Activated CD4-positive, alpha-beta T cell treated with anti-CD3 and anti-CD28 coated beads for 48 hours (primary cell): Measurements from ENCODE around the gene ADAR.

Experiments
- DNase-seq: peaks from one replicate; pipeline ENCODE4 v3.0.0-alpha.2; 2020

The ADAR gene

GRCh38 chr1:154557248-154557938 lies 50.6 kb downstream of the ADAR start:
- no peak for DNase-seq

DNA sequence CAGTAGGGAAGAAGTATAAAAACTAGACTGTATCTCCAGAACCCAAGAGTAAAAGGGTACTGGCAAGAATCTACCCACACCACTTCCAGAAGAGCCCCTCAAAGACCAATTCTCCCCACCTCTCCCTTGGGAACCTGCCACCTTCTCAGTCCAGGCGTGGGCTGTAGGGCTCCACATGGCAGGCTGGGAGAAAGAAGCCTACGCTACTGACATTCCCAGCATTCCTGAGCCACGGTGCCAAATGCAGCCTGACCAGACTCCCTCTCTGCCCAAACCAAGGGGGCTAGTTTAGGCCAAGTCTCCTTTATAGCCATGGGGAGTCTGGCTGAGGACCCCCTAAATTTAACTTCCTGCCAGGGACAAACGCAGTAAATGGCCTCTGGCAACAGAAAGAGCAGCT lies 51.6 kb downstream of the ADAR start:
- DNase-seq = no peak

DNA sequence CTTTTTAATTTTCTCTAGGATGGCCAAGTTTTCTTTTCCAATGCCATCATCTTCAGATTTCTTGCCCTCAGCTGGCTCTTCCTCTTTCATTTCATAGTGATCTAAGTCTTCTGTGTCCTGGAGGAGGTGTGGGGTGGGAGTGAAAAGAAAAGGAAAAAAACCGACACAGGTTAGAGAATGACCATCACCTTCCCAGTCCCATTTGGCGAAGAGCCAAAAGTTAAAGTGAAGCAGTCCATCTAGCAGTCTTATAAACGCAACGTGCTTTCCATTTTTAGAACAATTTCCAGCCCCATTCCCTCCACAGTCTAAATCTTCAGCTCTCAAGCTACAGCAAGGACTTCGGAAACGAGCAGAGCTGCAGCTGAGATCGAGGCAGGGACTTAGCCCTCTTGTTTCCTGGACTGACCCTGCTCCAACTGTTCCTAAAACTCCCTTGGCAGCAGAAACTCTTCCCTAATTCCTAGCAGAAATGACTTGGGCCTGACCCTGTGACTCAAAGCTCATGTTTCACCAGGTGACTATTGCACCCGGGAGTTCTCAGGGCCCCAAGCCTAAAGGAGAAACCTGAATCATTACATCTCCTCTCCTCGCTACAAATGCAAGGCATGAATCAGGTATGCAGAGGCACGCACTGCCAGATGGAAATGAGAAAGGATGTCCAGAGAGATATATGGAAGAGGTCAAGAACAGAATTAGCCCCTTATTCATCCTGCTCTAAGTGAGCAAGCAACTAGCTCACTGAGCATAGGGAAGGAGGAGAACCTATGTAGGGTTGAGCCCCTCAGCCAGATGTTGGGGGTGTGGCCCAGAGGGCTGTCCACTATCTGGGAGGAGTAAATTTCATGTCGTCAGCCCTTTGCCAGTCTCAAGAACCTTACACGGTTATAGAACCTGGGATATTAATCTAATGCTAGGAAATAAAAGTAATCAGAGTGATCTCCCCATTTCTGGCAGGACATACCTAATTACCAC lies 54.6 kb downstream of the ADAR start:
- DNase-seq = no peak

- DNase-seq = no peak
Measured at GRCh38 chr1:154552036-154552435, 56.0 kb downstream of the ADAR start.

DNA sequence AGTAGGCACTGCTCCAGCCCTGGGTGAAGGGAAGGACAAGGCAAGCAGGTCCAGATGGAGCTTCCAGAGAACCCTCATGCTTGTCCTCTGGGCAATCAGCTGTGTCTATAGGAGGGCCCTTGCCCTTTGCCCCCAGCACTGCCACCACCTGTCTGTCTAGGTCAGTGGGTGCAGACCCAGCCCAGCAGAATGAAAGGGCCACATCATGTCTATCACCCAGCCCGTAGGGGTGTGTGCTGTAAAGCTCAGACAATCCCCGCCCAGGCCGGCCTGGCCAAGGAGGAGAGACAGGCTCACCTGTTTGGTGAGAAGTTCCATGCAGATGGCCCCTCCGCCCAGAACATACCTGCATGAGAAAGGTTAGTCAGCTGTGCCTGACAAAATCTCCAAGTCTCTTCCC lies 56.5 kb downstream of the ADAR start:
- DNase-seq = no peak

- DNase-seq = no peak
Measured at GRCh38 chr1:154550657-154551056, 57.3 kb downstream of the ADAR start.

DNA sequence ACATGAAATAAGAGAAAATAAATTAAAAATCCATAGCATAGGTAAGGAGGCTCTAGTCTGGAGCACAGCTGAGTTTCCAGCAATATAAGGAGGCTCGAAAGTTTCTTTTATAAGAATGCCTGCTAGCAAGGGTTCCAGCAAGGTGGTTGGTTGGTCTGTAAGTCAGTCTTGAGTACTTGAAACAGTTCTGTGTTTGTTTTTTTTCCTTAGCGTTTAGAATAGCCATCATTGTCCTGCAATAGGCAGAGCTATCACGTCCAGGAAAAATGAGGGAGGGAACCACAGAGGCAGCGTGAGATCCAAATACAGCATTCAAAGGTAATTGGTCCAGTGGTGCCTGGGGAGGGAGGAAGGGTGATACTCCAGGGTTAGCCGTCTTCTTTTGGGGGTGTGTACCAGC lies 57.9 kb downstream of the ADAR start:
- DNase-seq = no peak

DNA sequence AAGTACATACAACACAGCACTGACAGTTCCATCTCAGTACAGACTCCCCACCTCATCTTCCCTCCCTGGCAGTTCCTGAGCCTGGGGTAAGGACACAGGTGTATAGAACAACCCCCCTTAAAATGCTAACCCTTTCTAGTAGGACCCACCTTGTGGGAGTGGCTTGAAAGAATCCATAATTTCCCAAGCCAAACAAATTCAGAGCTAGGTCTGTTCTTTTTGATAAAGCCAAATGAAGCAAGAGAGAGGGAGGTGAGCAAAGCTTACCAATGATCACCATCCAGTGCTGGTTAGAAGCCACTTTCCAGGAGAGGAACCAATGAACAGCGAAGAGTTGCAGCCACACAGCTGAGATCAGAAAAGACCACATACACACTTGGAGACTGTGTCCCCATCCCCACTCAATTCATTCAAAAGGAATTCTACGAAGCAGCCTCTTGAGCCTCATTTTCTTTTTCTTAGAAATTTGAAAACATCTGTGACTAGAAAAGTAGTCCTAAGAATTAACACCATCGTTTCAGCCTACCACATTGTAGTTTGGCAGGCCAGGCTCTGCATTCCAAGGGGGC lies 58.7 kb downstream of the ADAR start:
- no peak for DNase-seq

DNA sequence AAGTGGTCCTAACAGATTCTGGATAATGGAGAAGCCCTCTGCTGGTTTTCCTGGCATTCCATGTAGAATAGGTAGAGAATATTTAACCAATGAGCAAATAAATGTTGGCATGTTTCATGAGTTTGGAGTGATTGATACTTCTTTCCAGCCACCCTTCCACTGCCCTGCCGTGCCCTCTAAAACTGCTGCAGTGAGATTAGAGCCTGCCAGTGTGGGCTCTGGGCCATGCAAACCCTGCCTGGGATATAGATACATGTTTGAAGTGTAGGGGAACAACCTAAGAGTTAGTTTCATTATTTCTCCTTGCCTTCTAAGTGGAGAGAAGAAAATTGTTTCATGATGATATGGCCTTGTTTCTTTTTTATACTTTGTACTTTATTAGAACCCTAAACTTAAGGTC lies 60.0 kb downstream of the ADAR start:
- no peak for DNase-seq

DNA sequence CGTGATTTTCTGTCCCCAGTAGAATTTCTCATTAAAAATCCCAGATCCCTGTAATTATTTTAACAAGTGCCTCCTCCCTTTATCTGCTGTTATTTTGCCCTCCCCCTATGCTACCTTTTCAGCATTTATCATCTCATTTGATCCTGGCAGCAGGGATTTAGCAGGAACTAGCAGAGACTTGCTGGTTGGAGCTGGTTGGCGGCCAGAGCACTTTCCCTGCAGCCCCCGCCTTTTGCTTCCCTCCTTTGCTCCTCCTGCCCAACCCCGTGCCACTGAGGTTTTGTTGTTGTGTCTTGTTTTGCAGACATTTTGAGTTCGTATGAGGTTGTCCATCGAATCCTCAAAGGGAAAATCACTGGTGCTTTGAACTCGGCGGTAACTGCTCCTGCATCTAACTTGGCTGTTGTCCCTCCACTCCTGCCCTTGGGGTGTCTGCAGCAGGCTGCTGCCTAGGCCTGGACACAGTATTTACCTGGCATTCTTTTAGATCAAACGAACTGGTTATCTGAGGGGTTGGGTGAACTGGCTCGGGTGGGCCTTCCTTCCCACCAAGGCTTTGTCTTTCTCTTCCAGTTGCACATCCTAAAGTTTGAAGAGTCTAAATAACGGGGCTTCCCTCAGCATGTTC lies 60.8 kb downstream of the ADAR start:
- no peak for DNase-seq

DNA sequence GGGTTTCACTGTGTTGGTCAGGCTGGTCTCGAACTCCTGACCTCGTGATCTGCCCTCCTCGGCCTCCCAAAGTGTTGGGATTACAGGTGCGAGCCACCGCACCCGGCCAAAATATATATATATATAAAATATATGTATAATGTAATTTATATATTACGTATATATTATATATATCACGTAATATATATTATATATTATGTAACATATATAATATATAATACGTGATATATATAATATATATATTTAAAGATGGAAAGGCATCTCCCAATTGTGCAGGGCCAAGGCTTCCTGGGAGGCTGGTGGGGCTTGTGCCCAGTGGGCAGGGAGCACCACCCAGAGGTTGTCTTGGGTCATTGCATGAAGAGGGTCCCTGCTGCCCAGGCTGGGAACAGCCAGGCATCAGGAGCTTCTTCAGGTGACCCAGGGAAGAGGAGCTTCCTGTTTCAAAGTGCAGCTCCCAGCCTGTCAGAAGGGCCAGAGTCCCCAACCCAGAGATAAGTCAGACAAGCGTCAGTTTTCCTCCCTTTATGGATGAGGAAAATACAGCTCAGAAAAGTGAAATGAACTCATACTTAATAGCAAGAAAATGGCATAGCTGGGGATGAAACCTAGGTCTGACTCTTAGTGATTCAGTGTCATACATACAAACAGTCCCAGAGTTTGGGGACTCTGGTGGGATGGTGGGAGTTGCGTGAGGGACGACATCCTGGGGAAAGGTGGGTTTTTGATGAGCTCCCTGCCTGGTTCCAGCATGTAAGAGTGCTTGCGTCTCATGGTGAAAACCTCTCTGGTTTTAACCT lies 61.5 kb downstream of the ADAR start:
- peak; percentile 75 for DNase-seq

GRCh38 chr1:154541231-154541630 lies 66.8 kb downstream of the ADAR start:
- no peak for DNase-seq

- no peak for DNase-seq
Measured at GRCh38 chr1:154539486-154540483, 68.2 kb downstream of the ADAR start.

GRCh38 chr1:154536570-154536969 lies 71.4 kb downstream of the ADAR start:
- no peak for DNase-seq

DNA sequence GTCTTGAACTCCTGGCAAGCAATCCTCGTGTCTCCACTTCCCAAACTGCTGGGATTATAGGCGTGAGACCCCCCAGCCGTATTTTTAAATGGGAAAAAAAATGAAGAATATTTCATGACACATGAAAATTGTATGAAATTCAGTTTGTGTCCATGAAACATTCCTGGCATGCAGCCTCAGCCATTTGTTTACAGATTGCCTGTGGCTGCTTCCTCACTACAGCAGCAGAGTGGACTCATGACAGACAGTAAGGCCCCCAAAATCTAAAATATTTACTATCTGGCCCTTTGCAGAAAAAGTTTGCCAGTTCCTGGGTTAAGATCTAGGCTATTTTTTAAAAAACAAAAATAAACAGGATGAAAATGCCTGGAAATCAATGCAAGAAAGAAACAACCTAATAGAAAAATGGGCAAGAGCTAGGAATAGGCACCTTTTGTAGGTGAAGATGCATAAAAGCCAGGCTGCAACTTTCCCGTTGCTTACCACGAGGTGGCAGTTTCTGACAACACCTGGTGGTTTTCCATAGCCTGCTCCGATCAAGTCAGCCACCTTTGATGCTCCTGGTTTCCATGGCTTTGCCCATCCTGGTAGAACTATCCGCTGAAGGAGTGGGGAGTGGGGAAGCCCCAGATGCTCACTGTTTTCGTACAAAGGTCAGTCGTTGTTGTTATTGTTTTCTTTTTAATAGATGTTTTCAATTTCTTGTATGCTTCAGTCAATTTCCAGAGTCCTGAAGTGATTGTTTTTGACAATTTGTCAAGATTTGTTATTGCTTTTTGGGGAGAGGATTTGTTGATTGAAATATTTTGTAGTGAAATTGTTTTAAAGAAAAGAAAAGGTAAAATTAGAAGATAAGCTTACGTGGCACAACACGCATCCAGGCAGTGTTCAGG lies 73.8 kb downstream of the ADAR start:
- no peak for DNase-seq
